ENCODE data around the gene TLE3.

TLE3 gene

GRCh38 chr15:69999392-70000085 lies 98.2 kb downstream of the TLE3 start:
- no peak for DNase-seq

- no peak for DNase-seq
Observed at GRCh38 chr15:69998541-69999391, 99.0 kb downstream of the TLE3 start.

GRCh38 chr15:69997813-69998212 lies 99.9 kb downstream of the TLE3 start:
- no peak for DNase-seq

Data from NCI-H2171 treated with DMSO at 0.1 percent for 48 hours (cell line).